H1 (cell line): ENCODE data around the gene SULT6B1. TPM values are rescaled to one million over a fixed set of nuclear protein-coding genes. Genes with fewer than 3 reads are reported as not detected.

Experiments used
- CTCF ChIA-PET: fragments of 300-600 bp; sonication (Branson Sonifier 250); formaldehyde crosslinking; loops from one replicate; lab custom pipeline; 2021; ENCODE audit not compliant: partially characterized antibody; lab: Charles Lee
- POLR2A ChIA-PET: fragments of 300-600 bp; sonication (Branson Sonifier 250); formaldehyde crosslinking; loops from one replicate; lab custom pipeline; 2021; ENCODE audit warnings: inconsistent platforms; ENCODE audit not compliant: partially characterized antibody; lab: Charles Lee
- DNase-seq, 2 experiments: peaks; one replicate each; pipeline versions ENCODE4 v3.0.0 to v3.0.0-alpha.2; 2010 to 2022; ENCODE audit warnings: low spot score in 2 of 2, low read depth in 1 of 2, mixed read lengths in 1 of 2
- FAIRE-seq: peaks from 2 replicates; lab custom pipeline; 2011; peaks lifted over from hg19 to GRCh38; lab: Jason Lieb, UNC
- H2AFZ ChIP-seq: 2 replicates; pipeline ENCODE4 v1.8.1; 2012; ENCODE audit warnings: low read length, inconsistent platforms
- H2AK5ac ChIP-seq: 2 replicates; pipeline ENCODE4 v1.6.1; 2013; ENCODE audit warnings: low read depth, low read length
- H2BK120ac ChIP-seq: replicated peaks from 2 replicates; pipeline ENCODE3; 2013; ENCODE audit warnings: low read depth, low read length, inconsistent platforms
- H2BK12ac ChIP-seq: 2 replicates; pipeline ENCODE4 v1.6.1; 2013; ENCODE audit warnings: low read depth, low read length
- H2BK15ac ChIP-seq: 2 replicates; pipeline ENCODE4 v1.6.1; 2013; ENCODE audit warnings: low read length
- H2BK20ac ChIP-seq: 2 replicates; pipeline ENCODE4 v1.6.1; 2013; ENCODE audit warnings: low read length
- H2BK5ac ChIP-seq: 2 replicates; pipeline ENCODE4 v1.6.1; 2013; ENCODE audit warnings: low read depth, low read length
- H3K14ac ChIP-seq: 2 replicates; pipeline ENCODE4 v1.6.1; 2013; ENCODE audit warnings: inconsistent platforms; ENCODE audit not compliant: insufficient read length
- H3K18ac ChIP-seq: 2 replicates; pipeline ENCODE4 v1.6.1; 2013; ENCODE audit warnings: low read length; ENCODE audit errors: extremely low read depth
- H3K23ac ChIP-seq: 2 replicates; pipeline ENCODE4 v1.6.1; 2013; ENCODE audit warnings: inconsistent platforms; ENCODE audit not compliant: insufficient read length
- H3K23me2 ChIP-seq: 2 replicates; pipeline ENCODE4 v1.6.1; 2013; ENCODE audit warnings: low read depth, low read length
- H3K27ac ChIP-seq: 2 replicates; pipeline ENCODE4 v1.6.1; 2011; ENCODE audit warnings: low read depth, low read length, inconsistent platforms
- H3K27me3 ChIP-seq, 4 experiments: replicated peaks in 1 of 4; 1 replicate in 1 of 4; 2 replicates in 3 of 4; pipeline versions ENCODE4 v1.6.1 to v1.8.1; 2011 to 2013; ENCODE audit warnings: low read length in 3 of 4, mild to moderate bottlenecking in 3 of 4, inconsistent platforms in 2 of 4, mixed read lengths in 2 of 4, moderate library complexity in 1 of 4; ENCODE audit not compliant: control insufficient read depth in 3 of 4, insufficient read depth in 3 of 4; ENCODE audit errors: extremely low read depth in 1 of 4
- H3K36me3 ChIP-seq, 4 experiments: 2 replicates each; pipeline versions ENCODE4 v1.6.1 to v1.8.1; 2011 to 2013; ENCODE audit warnings: mild to moderate bottlenecking in 4 of 4, low read length in 3 of 4, moderate library complexity in 2 of 4, control low read depth in 1 of 4, inconsistent platforms in 1 of 4; ENCODE audit not compliant: insufficient read depth in 4 of 4, control insufficient read depth in 2 of 4
- H3K4ac ChIP-seq: replicated peaks from 2 replicates; pipeline ENCODE3; 2013; ENCODE audit warnings: low read length, low read depth, mixed read lengths, inconsistent platforms; ENCODE audit not compliant: insufficient read length
- H3K4me1 ChIP-seq, 4 experiments: replicated peaks in 1 of 4; 1 replicate in 1 of 4; 2 replicates in 3 of 4; pipeline versions ENCODE4 v1.6.1 to v1.8.1; 2011 to 2013; ENCODE audit warnings: low read length in 3 of 4, inconsistent platforms in 2 of 4, mixed read lengths in 1 of 4; ENCODE audit not compliant: insufficient read depth in 4 of 4, control insufficient read depth in 3 of 4
- H3K4me2 ChIP-seq, 2 experiments: 2 replicates each; pipeline versions ENCODE4 v1.6.1 to v1.8.1; 2011 to 2013; ENCODE audit warnings: low read depth in 2 of 2, low read length in 2 of 2, control low read depth in 1 of 2, inconsistent platforms in 1 of 2, mild to moderate bottlenecking in 1 of 2; ENCODE audit not compliant: insufficient read depth in 1 of 2
- H3K4me3 ChIP-seq, 4 experiments: fragments of 200-600, 300-600 bp in 1 of 4; sonication (generic), shearing (Covaris generic), sonication (Bioruptor Twin) in 1 of 4; 2 replicates each; pipeline versions ENCODE4 v1.5.1 to v1.8.1; 2011 to 2016; ENCODE audit warnings: low read length in 4 of 4, low read depth in 3 of 4, control low read depth in 2 of 4, inconsistent platforms in 2 of 4, mild to moderate bottlenecking in 2 of 4, mixed read lengths in 1 of 4, moderate library complexity in 1 of 4; ENCODE audit not compliant: insufficient read depth in 2 of 4; ENCODE audit errors: extremely low read depth in 1 of 4
- H3K56ac ChIP-seq: replicated peaks from 2 replicates; pipeline ENCODE3; 2013; ENCODE audit warnings: low read depth, mild to moderate bottlenecking, mixed read lengths, low read length, inconsistent platforms; ENCODE audit not compliant: insufficient read length
- H3K79me1 ChIP-seq: 2 replicates; pipeline ENCODE4 v1.6.1; 2013; ENCODE audit warnings: low read depth, low read length, control low read depth
- H3K79me2 ChIP-seq, 2 experiments: 2 replicates each; pipeline versions ENCODE4 v1.6.1 to v1.8.1; 2012 to 2013; ENCODE audit warnings: low read length in 2 of 2, mild to moderate bottlenecking in 2 of 2, inconsistent platforms in 1 of 2; ENCODE audit not compliant: insufficient read depth in 2 of 2, control insufficient read depth in 1 of 2
- H3K9ac ChIP-seq, 4 experiments: replicated peaks in 1 of 4; 1 replicate in 1 of 4; 2 replicates in 3 of 4; pipeline versions ENCODE4 v1.6.1 to v1.8.1; 2011 to 2013; ENCODE audit warnings: low read depth in 3 of 4, low read length in 3 of 4, control low read depth in 2 of 4, mild to moderate bottlenecking in 2 of 4, moderate library complexity in 2 of 4, inconsistent platforms in 1 of 4; ENCODE audit errors: extremely low read depth in 1 of 4
- H3K9me3 ChIP-seq, 2 experiments: 2 replicates each; pipeline versions ENCODE4 v1.6.1 to v1.8.1; 2012 to 2013; ENCODE audit warnings: mild to moderate bottlenecking in 2 of 2, moderate library complexity in 2 of 2, control low read depth in 1 of 2, inconsistent platforms in 1 of 2, low read depth in 1 of 2, low read length in 1 of 2, mixed read lengths in 1 of 2; ENCODE audit not compliant: insufficient read depth in 2 of 2
- H4K20me1 ChIP-seq, 2 experiments: replicated peaks in 1 of 2; 2 replicates each; pipeline versions ENCODE3 to v1.8.1; 2011 to 2013; ENCODE audit warnings: inconsistent platforms in 2 of 2, low read length in 2 of 2, mild to moderate bottlenecking in 1 of 2; ENCODE audit not compliant: insufficient read depth in 2 of 2, control insufficient read depth in 1 of 2
- H4K5ac ChIP-seq: 2 replicates; pipeline ENCODE4 v1.6.1; 2013; ENCODE audit warnings: low read length, low read depth, mixed read lengths, inconsistent platforms; ENCODE audit not compliant: insufficient read length
- H4K8ac ChIP-seq: 2 replicates; pipeline ENCODE4 v1.8.0; 2013; ENCODE audit warnings: mild to moderate bottlenecking, moderate library complexity, low read length, inconsistent platforms; ENCODE audit not compliant: insufficient read depth; ENCODE audit errors: extremely low read depth
- H4K91ac ChIP-seq: replicated peaks from 2 replicates; pipeline ENCODE3; 2013; ENCODE audit warnings: low read length, mixed read lengths, inconsistent platforms; ENCODE audit not compliant: insufficient read length
- BCL11A ChIP-seq, 2 experiments: IDR thresholded peaks; one replicate each; pipeline ENCODE4 v1.6.1; 2011; ENCODE audit warnings: low read depth in 2 of 2, low read length in 2 of 2, mild to moderate bottlenecking in 2 of 2
- CHD1 ChIP-seq: IDR thresholded peaks from 2 replicates; pipeline ENCODE4 v1.6.1; 2012; ENCODE audit warnings: low read depth, low read length, improper control_type of control experiment
- CTBP2 ChIP-seq: IDR thresholded peaks from 2 replicates; pipeline ENCODE4 v1.7.0; 2011; ENCODE audit warnings: borderline replicate concordance, mild to moderate bottlenecking, moderate library complexity, mixed read lengths, low read length; ENCODE audit not compliant: insufficient read depth, insufficient read length
- SIRT6 ChIP-seq: IDR thresholded peaks from one replicate; pipeline ENCODE4 v1.7.1; 2012; ENCODE audit warnings: low read length, inconsistent platforms
- WGBS, 2 experiments: shearing (Covaris generic) in 1 of 2; methylation state at CpG; one replicate each; pipeline versions ENCODE4 v1.1.6 to v1.1.7; 2013 to 2015; ENCODE audit warnings: low lambda C conversion rate in 2 of 2, mixed read lengths in 2 of 2, inconsistent platforms in 1 of 2, low coverage in 1 of 2, missing lambda C conversion rate in 1 of 2; ENCODE audit not compliant: insufficient replicate concordance in 2 of 2, insufficient coverage in 1 of 2, insufficient read length in 1 of 2; ENCODE audit errors: extremely low coverage in 1 of 2, missing lambda C conversion rate in 1 of 2; 5-methylcytosine and 5-hydroxymethylcytosine counted together
- polyA plus RNA-seq, 7 experiments: library from polyadenylated mRNA; depleted of rRNA in 3 of 7; stranded (reverse) in 5 of 7; unstranded in 2 of 7; fragments of >200 nt in 5 of 7; fragments of 200-250 nt in 2 of 7; gene quantifications; 1 replicate in 5 of 7; 2 replicates in 1 of 7; 4 replicates in 1 of 7; pipeline versions ENCODE4 v1.2.1 to v1.2.3, GENCODE V29; 2011 to 2013; ENCODE audit warnings: missing spikeins in 2 of 7, mixed read lengths in 2 of 7
- total RNA-seq: library from RNA; stranded (reverse); fragmentation: NEBNext Ultra II Directional; extraction: Animal tissue kit (Norgen Biotek cat#: 25700); gene quantifications from 2 replicates; pipeline ENCODE4 v1.2.1, GENCODE V29; 2021

The SULT6B1 gene
- total and polyA plus RNA-seq, 2 of the 8 experiments (the other 6 are each of a cell fraction or from before 2014, with no cell fraction given) = not detected

DNA sequence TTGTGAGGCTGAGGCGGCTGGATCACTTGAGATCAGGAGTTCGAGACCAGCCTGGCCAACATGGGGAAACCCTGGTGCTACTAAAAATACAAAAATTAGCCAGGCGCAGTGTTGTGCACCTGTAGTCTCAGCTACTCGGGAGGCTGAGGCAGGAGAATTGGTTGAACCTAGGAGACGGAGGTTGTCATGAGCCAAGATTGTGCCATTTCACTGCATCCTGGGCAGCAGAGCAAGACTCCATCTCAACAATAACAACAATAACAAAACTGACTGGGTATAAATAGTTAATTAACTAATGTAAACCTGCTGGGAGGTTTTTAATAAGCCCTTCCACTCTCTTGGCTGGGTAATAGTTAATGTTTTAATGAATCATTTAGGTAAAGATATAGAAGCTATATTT lies 7.8 kb downstream of the SULT6B1 start:
- H3K9ac ChIP-seq = no peak overlapping the region
- H3K4me3 ChIP-seq = no peak overlapping the region
- H3K4me2 ChIP-seq = no peak overlapping the region
- H3K36me3 ChIP-seq = no peaks in the 10 kb centered on the region
- H2BK120ac ChIP-seq = no peak overlapping the region
- no peaks in the 10 kb centered on the region for H3K27me3 ChIP-seq
- H2BK15ac ChIP-seq = no peak overlapping the region
- WGBS, 2 experiments = 89% methylated on average over 5 of the region's 5 CpGs; no CpG with 5 or more reads in 1 of the 2 experiments
- no peak overlapping the region; the same call in 1 of the 2 replicates for H2BK12ac ChIP-seq
- H3K4me1 ChIP-seq = peaks cover 0 to 9% (median 3%) of the 10 kb centered on the region in 4 experiments; a peak in 3 of 7 replicates
- H3K4ac ChIP-seq = no peak overlapping the region
- ChIA-PET CTCF (interaction anchor here (0.6 to 6.9 kb wide), 14 partner anchors 10 to 119 kb away, joined by 3 to 67 read pairs (median 5); partner anchors contain the start of genes CEBPZOS, NDUFAF7 and SULT6B1), POLR2A (interaction anchor here (0.7 to 2.5 kb wide), 8 partner anchors 12 to 55 kb away, joined by 3 to 7 read pairs (median 4); partner anchors contain the start of gene CEBPZOS)
- no peaks in the 10 kb centered on the region for H3K9me3 ChIP-seq
- H4K91ac ChIP-seq = no peak overlapping the region
- H3K23ac ChIP-seq = no peak overlapping the region
- no peak overlapping the region for H3K14ac ChIP-seq
- H2AK5ac ChIP-seq = no peak overlapping the region
- FAIRE-seq (no peak), DNase-seq (no peak)
- H3K27ac ChIP-seq = no peak overlapping the region
- no peaks in the 10 kb centered on the region for H3K79me2 ChIP-seq
- no peak overlapping the region for H4K5ac ChIP-seq
- no peak overlapping the region for H3K56ac ChIP-seq
- H3K79me1 ChIP-seq = no peaks in the 10 kb centered on the region
- H4K20me1 ChIP-seq = no peaks in the 10 kb centered on the region
- H2BK5ac ChIP-seq = no peak overlapping the region
- H3K23me2 ChIP-seq = no peaks in the 10 kb centered on the region
- no peak overlapping the region for H2BK20ac ChIP-seq
- peak overlapping the region; percentile 7; the same call in 1 of the 2 replicates for H3K18ac ChIP-seq
- no peak overlapping the region for H2AFZ ChIP-seq
- TF ChIP-seq CHD1 (no peak), SIRT6 (no peak), CTBP2 (no peak), BCL11A (IDR thresholded peaks at IDR 0.05; ENCODE audit: low read depth in 2 of 2, low read length in 2 of 2) (no peak)
- H4K8ac ChIP-seq = no peak overlapping the region; the same call in 1 of the 2 replicates
